AG10803 (cell line): ENCODE data around the gene UQCRH.
"Not testable (repeated sequence)": the region's sequence is repeated elsewhere in the genome, so short reads cannot be mapped to it uniquely, and the experiment has no call there.

ENCODE experiments used
- DNase-seq: peaks from one replicate; pipeline ENCODE4 v3.0.0; 2010; ENCODE audit warnings: low read depth
- H3K4me3 ChIP-seq: 2 replicates; pipeline ENCODE4 v1.5.1; 2011; ENCODE audit warnings: mild to moderate bottlenecking, low read length, control low read depth
- CTCF ChIP-seq: conservative IDR thresholded peaks from 2 replicates; pipeline ENCODE4 v1.5.1; 2011; ENCODE audit warnings: mild to moderate bottlenecking, low read length, control low read depth, inconsistent platforms

Gene UQCRH

GRCh38 chr1:46363121-46363520 lies 59.6 kb downstream of the UQCRH start:
- no peak overlapping the region for H3K4me3 ChIP-seq
- no peak for TF ChIP-seq CTCF
- no peak for DNase-seq

GRCh38 chr1:46364612-46365011 lies 61.1 kb downstream of the UQCRH start:
- no peak for TF ChIP-seq CTCF
- DNase-seq: peak; percentile 72
- no peak overlapping the region for H3K4me3 ChIP-seq

DNA sequence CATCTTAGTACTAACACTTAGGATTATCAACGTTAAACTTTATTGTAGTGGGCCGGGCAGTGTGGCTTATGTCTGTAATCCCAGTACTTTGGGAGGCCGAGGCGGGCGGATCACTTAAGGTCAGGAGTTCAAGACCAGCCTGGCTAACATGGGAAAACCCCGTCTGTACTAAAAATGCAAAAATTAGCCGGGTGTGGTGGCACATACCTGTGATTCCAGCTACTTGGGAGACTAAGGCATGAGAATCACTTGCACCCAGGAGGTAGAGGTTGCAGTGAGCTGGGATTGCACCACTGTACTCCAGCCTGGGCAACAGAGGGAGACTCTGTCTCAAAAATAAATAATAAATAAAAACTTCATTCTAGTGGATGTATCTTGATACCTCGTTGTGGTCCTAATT lies 62.3 kb downstream of the UQCRH start:
- not testable (repeated sequence) for H3K4me3 ChIP-seq, DNase-seq
